Activated CD4-positive, CD25-positive, alpha-beta regulatory T cell (primary cell): ENCODE measurements around the gene TMCC3.
"Not testable (repeated sequence)": the region's sequence is repeated elsewhere in the genome, so short reads cannot be mapped to it uniquely, and the experiment has no call there.

Source experiments
- DNase-seq, 4 experiments: peaks; one replicate each; lab custom pipeline; 2025; lab: John Stamatoyannopoulos, UW

The TMCC3 gene

GRCh38 chr12:94601307-94601706 lies 49.0 kb downstream of the TMCC3 start:
- DNase-seq, result not testable (repeated sequence)

- DNase-seq, result no peak
Measured at GRCh38 chr12:94599189-94599588, 51.2 kb downstream of the TMCC3 start.

- DNase-seq, result no peak
Measured at GRCh38 chr12:94597268-94597667, 53.1 kb downstream of the TMCC3 start.

GRCh38 chr12:94596596-94596995 lies 53.8 kb downstream of the TMCC3 start:
- DNase-seq, result no peak

GRCh38 chr12:94595152-94595551 lies 55.2 kb downstream of the TMCC3 start:
- DNase-seq, result no peak

- no peak for DNase-seq
Measured at GRCh38 chr12:94594443-94594825, 55.9 kb downstream of the TMCC3 start.

GRCh38 chr12:94593822-94594442 lies 56.4 kb downstream of the TMCC3 start:
- DNase-seq, result no peak

GRCh38 chr12:94592723-94593122 lies 57.6 kb downstream of the TMCC3 start:
- not testable (repeated sequence) for DNase-seq

GRCh38 chr12:94592080-94592479 lies 58.3 kb downstream of the TMCC3 start:
- no peak for DNase-seq

GRCh38 chr12:94590428-94590827 lies 59.9 kb downstream of the TMCC3 start:
- DNase-seq, result no peak

- no peak for DNase-seq
Measured at GRCh38 chr12:94589591-94590001, 60.8 kb downstream of the TMCC3 start.

- no peak for DNase-seq
Measured at GRCh38 chr12:94588346-94588745, 62.0 kb downstream of the TMCC3 start.

GRCh38 chr12:94587266-94588241 lies 62.8 kb downstream of the TMCC3 start:
- no peak for DNase-seq

- DNase-seq, result no peak
Measured at GRCh38 chr12:94586589-94587259, 63.6 kb downstream of the TMCC3 start.

- no peak for DNase-seq
Measured at GRCh38 chr12:94585626-94586025, 64.7 kb downstream of the TMCC3 start.

- no peak for DNase-seq
Measured at GRCh38 chr12:94584377-94584776, 66.0 kb downstream of the TMCC3 start.

- no peak for DNase-seq
Measured at GRCh38 chr12:94582591-94582990, 67.8 kb downstream of the TMCC3 start.

- no peak for DNase-seq
Measured at GRCh38 chr12:94575645-94576403, 74.5 kb downstream of the TMCC3 start.

GRCh38 chr12:94575024-94575423 lies 75.3 kb downstream of the TMCC3 start:
- DNase-seq, result no peak

GRCh38 chr12:94571556-94571955 lies 78.8 kb downstream of the TMCC3 start:
- no peak for DNase-seq

GRCh38 chr12:94570161-94570560 lies 80.2 kb downstream of the TMCC3 start:
- no peak for DNase-seq

GRCh38 chr12:94567761-94568160 lies 82.6 kb downstream of the TMCC3 start:
- no peak for DNase-seq
